Mammary epithelial cell (primary cell): ENCODE data around the gene TXNDC16.

Experiments
- EZH2 ChIP-seq: IDR thresholded peaks from 2 replicates; pipeline ENCODE4 v1.6.1; 2012; ENCODE audit warnings: low read length, inconsistent platforms, borderline replicate concordance
- TF ChIP-seq, protein P1 (sequence below), 2 donors: IDR thresholded peaks in 1 of 2; conservative IDR thresholded peaks in 1 of 2; 2 replicates each; pipeline ENCODE4 v1.5.1; 2011 to 2012; ENCODE audit warnings: inconsistent platforms in 2 of 2, low read length in 2 of 2, mild to moderate bottlenecking in 2 of 2, control low read depth in 1 of 2, low read depth in 1 of 2; ENCODE audit not compliant: insufficient read depth in 1 of 2; ENCODE audit errors: extremely low read depth in 1 of 2

DNA sequence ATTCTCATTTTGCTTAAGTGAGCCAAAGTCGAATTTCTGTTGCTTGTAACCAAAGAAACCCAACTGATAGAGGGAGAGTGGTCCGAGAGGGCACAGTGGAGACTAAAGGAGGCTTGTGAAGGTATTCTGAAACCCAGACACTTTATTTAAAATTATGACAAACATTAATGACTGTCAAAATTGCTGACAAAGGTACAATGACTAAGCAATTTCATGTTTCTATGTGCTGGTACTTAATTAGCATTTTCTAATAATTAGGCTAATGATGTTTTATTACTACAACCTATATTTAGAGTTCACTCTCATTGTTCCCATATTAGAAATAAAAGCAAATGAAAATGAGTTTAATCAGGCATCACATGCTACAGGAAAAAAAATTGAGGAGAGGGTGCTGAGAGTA is 121.8 kb downstream of the TXNDC16 start:
- TF ChIP-seq, protein P1, sequence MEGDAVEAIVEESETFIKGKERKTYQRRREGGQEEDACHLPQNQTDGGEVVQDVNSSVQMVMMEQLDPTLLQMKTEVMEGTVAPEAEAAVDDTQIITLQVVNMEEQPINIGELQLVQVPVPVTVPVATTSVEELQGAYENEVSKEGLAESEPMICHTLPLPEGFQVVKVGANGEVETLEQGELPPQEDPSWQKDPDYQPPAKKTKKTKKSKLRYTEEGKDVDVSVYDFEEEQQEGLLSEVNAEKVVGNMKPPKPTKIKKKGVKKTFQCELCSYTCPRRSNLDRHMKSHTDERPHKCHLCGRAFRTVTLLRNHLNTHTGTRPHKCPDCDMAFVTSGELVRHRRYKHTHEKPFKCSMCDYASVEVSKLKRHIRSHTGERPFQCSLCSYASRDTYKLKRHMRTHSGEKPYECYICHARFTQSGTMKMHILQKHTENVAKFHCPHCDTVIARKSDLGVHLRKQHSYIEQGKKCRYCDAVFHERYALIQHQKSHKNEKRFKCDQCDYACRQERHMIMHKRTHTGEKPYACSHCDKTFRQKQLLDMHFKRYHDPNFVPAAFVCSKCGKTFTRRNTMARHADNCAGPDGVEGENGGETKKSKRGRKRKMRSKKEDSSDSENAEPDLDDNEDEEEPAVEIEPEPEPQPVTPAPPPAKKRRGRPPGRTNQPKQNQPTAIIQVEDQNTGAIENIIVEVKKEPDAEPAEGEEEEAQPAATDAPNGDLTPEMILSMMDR (conservative IDR thresholded peaks at IDR 0.05 in 1 of 2, IDR thresholded peaks at IDR 0.05 in 1 of 2; ENCODE audit: extremely low read depth in 1 of 2, insufficient read depth in 1 of 2, low read depth in 1 of 2, low read length in 2 of 2) = no peak
- TF ChIP-seq EZH2 = no peak
